H9 (cell line): ENCODE results near the gene DCST2. TPM values are rescaled to one million over a fixed set of nuclear protein-coding genes. Genes with fewer than 3 reads are reported as not detected.

Source experiments
- DNase-seq: peaks from one replicate; pipeline ENCODE4 v3.0.0-alpha.2; 2017
- H2AFZ ChIP-seq: one replicate; pipeline ENCODE4 v1.6.1; 2013; ENCODE audit warnings: mild to moderate bottlenecking, low read length, control low read depth, moderate library complexity
- H2AK5ac ChIP-seq: 2 replicates; pipeline ENCODE4 v1.6.1; 2013; ENCODE audit warnings: low read length, control low read depth, mixed read lengths; ENCODE audit not compliant: insufficient read length
- H2BK120ac ChIP-seq: one replicate; pipeline ENCODE4 v1.6.1; 2013; ENCODE audit warnings: low read depth, mild to moderate bottlenecking, low read length, control low read depth, inconsistent platforms; ENCODE audit not compliant: poor library complexity, severe bottlenecking
- H2BK12ac ChIP-seq: 2 replicates; pipeline ENCODE4 v1.6.1; 2013; ENCODE audit warnings: low read length, control low read depth, mixed read lengths, low read depth; ENCODE audit not compliant: insufficient read length
- H2BK15ac ChIP-seq: 2 replicates; pipeline ENCODE4 v1.6.1; 2013; ENCODE audit warnings: low read depth, low read length, control low read depth
- H2BK20ac ChIP-seq: one replicate; pipeline ENCODE4 v1.6.1; 2013; ENCODE audit warnings: low read depth, mild to moderate bottlenecking, low read length, control low read depth, inconsistent platforms; ENCODE audit not compliant: poor library complexity, severe bottlenecking
- H2BK5ac ChIP-seq: 2 replicates; pipeline ENCODE4 v1.6.1; 2013; ENCODE audit warnings: low read length, control low read depth, mixed read lengths; ENCODE audit not compliant: insufficient read length
- H3K14ac ChIP-seq: 2 replicates; pipeline ENCODE4 v1.6.1; 2013; ENCODE audit warnings: low read length, control low read depth; ENCODE audit not compliant: insufficient read depth
- H3K18ac ChIP-seq: 2 replicates; pipeline ENCODE4 v1.6.1; 2013; ENCODE audit warnings: low read depth, mild to moderate bottlenecking, mixed read lengths, low read length, control low read depth; ENCODE audit not compliant: insufficient read length
- H3K23ac ChIP-seq: 2 replicates; pipeline ENCODE4 v1.6.1; 2013; ENCODE audit warnings: low read length, control low read depth, mixed read lengths, low read depth; ENCODE audit not compliant: insufficient read length
- H3K23me2 ChIP-seq: 2 replicates; pipeline ENCODE4 v1.6.1; 2013; ENCODE audit warnings: low read depth, mild to moderate bottlenecking, mixed read lengths, low read length, control low read depth; ENCODE audit not compliant: insufficient read length, poor library complexity, severe bottlenecking
- H3K27ac ChIP-seq: 2 replicates; pipeline ENCODE4 v1.5.1; 2013; ENCODE audit warnings: low read length, control low read depth, mixed read lengths, low read depth; ENCODE audit not compliant: insufficient read length
- H3K27me3 ChIP-seq: 2 replicates; pipeline ENCODE4 v1.6.1; 2013; ENCODE audit warnings: low read length, control low read depth, inconsistent platforms; ENCODE audit not compliant: insufficient read depth
- H3K4ac ChIP-seq: 2 replicates; pipeline ENCODE4 v1.6.1; 2013; ENCODE audit warnings: low read depth, mild to moderate bottlenecking, control low read depth, inconsistent platforms, low read length, moderate library complexity
- H3K4me1 ChIP-seq: 2 replicates; pipeline ENCODE4 v1.6.1; 2013; ENCODE audit warnings: low read length, control low read depth, inconsistent platforms; ENCODE audit not compliant: insufficient read depth
- H3K4me2 ChIP-seq: 2 replicates; pipeline ENCODE4 v1.6.1; 2013; ENCODE audit warnings: low read length, control low read depth, mixed read lengths; ENCODE audit not compliant: insufficient read length, insufficient read depth
- H3K56ac ChIP-seq: 2 replicates; pipeline ENCODE4 v1.6.1; 2013; ENCODE audit warnings: low read depth, mild to moderate bottlenecking, mixed read lengths, low read length, control low read depth; ENCODE audit not compliant: insufficient read length
- H3K79me1 ChIP-seq: 2 replicates; pipeline ENCODE4 v1.6.1; 2013; ENCODE audit warnings: low read depth, mild to moderate bottlenecking, moderate library complexity, low read length, control low read depth, inconsistent platforms; ENCODE audit not compliant: insufficient read depth, poor library complexity, severe bottlenecking
- H3K79me2 ChIP-seq: 2 replicates; pipeline ENCODE4 v1.6.1; 2013; ENCODE audit warnings: low read length, control low read depth, inconsistent platforms; ENCODE audit not compliant: insufficient read depth
- H3K9ac ChIP-seq: 2 replicates; pipeline ENCODE4 v1.6.1; 2013; ENCODE audit warnings: low read length, control low read depth, mixed read lengths; ENCODE audit not compliant: insufficient read length; ENCODE audit errors: extremely low read depth
- H3K9me3 ChIP-seq: one replicate; pipeline ENCODE4 v1.6.1; 2013; ENCODE audit warnings: low read depth, low read length, inconsistent platforms; ENCODE audit not compliant: control insufficient read depth
- H3T11ph ChIP-seq: one replicate; pipeline ENCODE4 v1.6.1; 2013; ENCODE audit warnings: mild to moderate bottlenecking, low read length, control low read depth, inconsistent platforms
- H4K20me1 ChIP-seq: one replicate; pipeline ENCODE4 v1.6.1; 2013; ENCODE audit not compliant: control insufficient read depth, insufficient read length, insufficient read depth
- H4K5ac ChIP-seq: 2 replicates; pipeline ENCODE4 v1.6.1; 2013; ENCODE audit warnings: low read depth, mild to moderate bottlenecking, mixed read lengths, low read length, control low read depth; ENCODE audit not compliant: insufficient read length
- H4K8ac ChIP-seq: replicated peaks from 2 replicates; pipeline ENCODE4 v1.6.1; 2013; ENCODE audit warnings: low read length, control low read depth, mixed read lengths, low read depth; ENCODE audit not compliant: insufficient read length
- H4K91ac ChIP-seq: 2 replicates; pipeline ENCODE4 v1.6.1; 2013; ENCODE audit warnings: low read depth, mild to moderate bottlenecking, moderate library complexity, mixed read lengths, low read length, control low read depth; ENCODE audit not compliant: insufficient read length
- H3K27ac Mint-ChIP-seq, 3 experiments: 2 replicates in 2 of 3; 3 replicates in 1 of 3; pipeline ENCODE4 v1.8.0; 2020 to 2021; ENCODE audit warnings: mixed read lengths in 3 of 3, mild to moderate bottlenecking in 1 of 3, moderate library complexity in 1 of 3
- H3K27me3 Mint-ChIP-seq: 2 replicates; pipeline ENCODE4 v1.8.0; 2021; ENCODE audit warnings: low read depth, mild to moderate bottlenecking, moderate library complexity, mixed read lengths
- H3K36me3 Mint-ChIP-seq, 3 experiments: 2 replicates in 2 of 3; 3 replicates in 1 of 3; pipeline ENCODE4 v1.8.0; 2020 to 2021; ENCODE audit warnings: low read depth in 3 of 3, mixed read lengths in 3 of 3; ENCODE audit not compliant: insufficient read depth in 1 of 3
- H3K4me1 Mint-ChIP-seq, 2 experiments: 2 replicates each; pipeline ENCODE4 v1.8.0; 2020; ENCODE audit warnings: mixed read lengths in 2 of 2
- H3K4me3 Mint-ChIP-seq, 2 experiments: 2 replicates in 1 of 2; 3 replicates in 1 of 2; pipeline ENCODE4 v1.8.0; 2020 to 2021; ENCODE audit warnings: mild to moderate bottlenecking in 2 of 2, mixed read lengths in 2 of 2, moderate library complexity in 1 of 2
- H3K9me3 Mint-ChIP-seq, 2 experiments: 2 replicates in 1 of 2; 3 replicates in 1 of 2; pipeline ENCODE4 v1.8.0; 2020; ENCODE audit warnings: mild to moderate bottlenecking in 2 of 2, mixed read lengths in 2 of 2, moderate library complexity in 1 of 2
- WGBS: extraction: QIAGEN DNeasy Blood & Tissue Kit; methylation state at CpG from one replicate; pipeline ENCODE4 v1.1.7; 2013; ENCODE audit warnings: missing lambda C conversion rate, low lambda C conversion rate, mixed read lengths; ENCODE audit not compliant: insufficient read length; ENCODE audit errors: extremely low coverage; 5-methylcytosine and 5-hydroxymethylcytosine counted together
- total RNA-seq: library from RNA; stranded (reverse); gene quantifications from 2 replicates; pipeline ENCODE4 v1.2.1, GENCODE V29; 2021
- TF ChIP-seq, protein P1 (sequence below): fragments of 200-600 bp; sonication (generic); conservative IDR thresholded peaks from 3 replicates; pipeline ENCODE4 v1.8.0; 2021; ENCODE audit warnings: antibody characterized with exemption, mild to moderate bottlenecking

The DCST2 gene
- total RNA-seq, 1 experiment from 2014 or later = 0.35 TPM

GRCh38 chr1:154982897-154983648 lies 50.5 kb downstream of the DCST2 start, which contains the start of gene FLAD1:
FLAD1 (plus strand) TSS chr1:154983344; CDS start chr1:154983695, 351 bp downstream.
- H2AFZ ChIP-seq = no peak within 1 kb of the TSS
- H3K9ac ChIP-seq = peak within 1 kb of the TSS; percentile 97
- no peak within 1 kb of the TSS for H2BK12ac ChIP-seq
- peaks cover 2% of the 10 kb centered on the region for H3K79me1 ChIP-seq
- peaks cover 8% of the 10 kb centered on the region for H3K23me2 ChIP-seq
- H2AK5ac ChIP-seq = no peak within 1 kb of the TSS
- H3K9me3 ChIP-seq = no peaks in the 10 kb centered on the region
- H4K91ac ChIP-seq = no peak within 1 kb of the TSS
- no peak within 1 kb of the TSS for H3T11ph ChIP-seq
- H3K4ac ChIP-seq = no peak within 1 kb of the TSS
- no peak within 1 kb of the TSS for H2BK20ac ChIP-seq
- H3K79me2 ChIP-seq = peaks cover 9% of the 10 kb centered on the region; the same call in 1 of the 2 replicates
- TF ChIP-seq, protein P1, sequence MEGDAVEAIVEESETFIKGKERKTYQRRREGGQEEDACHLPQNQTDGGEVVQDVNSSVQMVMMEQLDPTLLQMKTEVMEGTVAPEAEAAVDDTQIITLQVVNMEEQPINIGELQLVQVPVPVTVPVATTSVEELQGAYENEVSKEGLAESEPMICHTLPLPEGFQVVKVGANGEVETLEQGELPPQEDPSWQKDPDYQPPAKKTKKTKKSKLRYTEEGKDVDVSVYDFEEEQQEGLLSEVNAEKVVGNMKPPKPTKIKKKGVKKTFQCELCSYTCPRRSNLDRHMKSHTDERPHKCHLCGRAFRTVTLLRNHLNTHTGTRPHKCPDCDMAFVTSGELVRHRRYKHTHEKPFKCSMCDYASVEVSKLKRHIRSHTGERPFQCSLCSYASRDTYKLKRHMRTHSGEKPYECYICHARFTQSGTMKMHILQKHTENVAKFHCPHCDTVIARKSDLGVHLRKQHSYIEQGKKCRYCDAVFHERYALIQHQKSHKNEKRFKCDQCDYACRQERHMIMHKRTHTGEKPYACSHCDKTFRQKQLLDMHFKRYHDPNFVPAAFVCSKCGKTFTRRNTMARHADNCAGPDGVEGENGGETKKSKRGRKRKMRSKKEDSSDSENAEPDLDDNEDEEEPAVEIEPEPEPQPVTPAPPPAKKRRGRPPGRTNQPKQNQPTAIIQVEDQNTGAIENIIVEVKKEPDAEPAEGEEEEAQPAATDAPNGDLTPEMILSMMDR = no peak
- no peaks in the 10 kb centered on the region for H3K4me1 ChIP-seq
- peak; percentile 100 for DNase-seq
- no peak within 1 kb of the TSS for H3K27ac Mint-ChIP-seq
- no peak within 1 kb of the TSS for H4K8ac ChIP-seq
- H3K4me1 Mint-ChIP-seq = peaks cover 5 to 8% of the 10 kb centered on the region in 2 experiments; a peak in 3 of 4 replicates
- H2BK15ac ChIP-seq = no peak within 1 kb of the TSS
- H3K4me3 Mint-ChIP-seq = no peak within 1 kb of the TSS
- H2BK5ac ChIP-seq = no peak within 1 kb of the TSS
- peaks cover 36 to 61% (median 52%) of the 10 kb centered on the region in 3 experiments for H3K36me3 Mint-ChIP-seq
- WGBS = no CpG with 5 or more reads among the region's 26 CpGs
- H4K5ac ChIP-seq = no peak within 1 kb of the TSS
- H3K27ac ChIP-seq = peak within 1 kb of the TSS; percentile 91
- H4K20me1 ChIP-seq = no peaks in the 10 kb centered on the region
- H3K4me2 ChIP-seq = peak within 1 kb of the TSS; percentile 86
- no peaks in the 10 kb centered on the region for H3K27me3 ChIP-seq
- no peak within 1 kb of the TSS for H2BK120ac ChIP-seq
- H3K14ac ChIP-seq = peak within 1 kb of the TSS; percentile 72
- H3K23ac ChIP-seq = no peak within 1 kb of the TSS
- H3K56ac ChIP-seq = no peak within 1 kb of the TSS
- H3K27me3 Mint-ChIP-seq = no peaks in the 10 kb centered on the region
- H3K9me3 Mint-ChIP-seq = no peaks in the 10 kb centered on the region
- H3K18ac ChIP-seq = peak within 1 kb of the TSS; percentile 63
